IPS-20b (cell line): ENCODE measurements around the gene DTWD2.
"Not testable (repeated sequence)": the region's sequence is repeated elsewhere in the genome, so short reads cannot be mapped to it uniquely, and the experiment has no call there.

Source experiments
- H3K27ac ChIP-seq: one replicate; pipeline ENCODE4 v1.5.1; 2013; ENCODE audit warnings: low read length
- H3K27me3 ChIP-seq: 2 replicates; pipeline ENCODE4 v1.6.1; 2013; ENCODE audit warnings: mild to moderate bottlenecking, low read length, inconsistent platforms; ENCODE audit not compliant: insufficient read depth
- H3K36me3 ChIP-seq: 2 replicates; pipeline ENCODE4 v1.6.1; 2013; ENCODE audit warnings: low read depth, mild to moderate bottlenecking, inconsistent platforms, low read length, moderate library complexity; ENCODE audit not compliant: insufficient read depth
- H3K4me1 ChIP-seq: 2 replicates; pipeline ENCODE4 v1.6.1; 2013; ENCODE audit warnings: mild to moderate bottlenecking, control low read depth, inconsistent platforms, low read length, moderate library complexity; ENCODE audit not compliant: insufficient read depth
- H3K4me3 ChIP-seq: 2 replicates; pipeline ENCODE4 v1.5.1; 2013; ENCODE audit warnings: mild to moderate bottlenecking, low read length, inconsistent platforms
- H3K9ac ChIP-seq: 2 replicates; pipeline ENCODE4 v1.6.1; 2013; ENCODE audit warnings: low read depth, mild to moderate bottlenecking, inconsistent platforms, low read length, moderate library complexity
- H3K9me3 ChIP-seq: 2 replicates; pipeline ENCODE4 v1.6.1; 2013; ENCODE audit warnings: mild to moderate bottlenecking, low read depth, low read length, inconsistent platforms; ENCODE audit not compliant: insufficient read depth

The DTWD2 gene

GRCh38 chr5:118937393-118938061 lies 50.8 kb downstream of the DTWD2 start:
- H3K36me3 ChIP-seq, result no peaks in the 10 kb centered on the region; the same call in 1 of the 2 replicates
- H3K4me3 ChIP-seq, result no peak overlapping the region
- peaks cover 3% of the 10 kb centered on the region; the same call in 1 of the 2 replicates for H3K9me3 ChIP-seq
- H3K27ac ChIP-seq, result no peak overlapping the region
- no peak overlapping the region for H3K9ac ChIP-seq
- H3K4me1 ChIP-seq, result peaks cover 3% of the 10 kb centered on the region; the same call in 1 of the 2 replicates
- H3K27me3 ChIP-seq, result no peaks in the 10 kb centered on the region

- no peak overlapping the region for H3K9ac ChIP-seq
- peaks cover 6% of the 10 kb centered on the region; the same call in 1 of the 2 replicates for H3K36me3 ChIP-seq
- H3K4me3 ChIP-seq, result no peak overlapping the region
- peaks cover 13% of the 10 kb centered on the region; the same call in 1 of the 2 replicates for H3K4me1 ChIP-seq
- H3K27ac ChIP-seq, result no peak overlapping the region
- H3K27me3 ChIP-seq, result no peaks in the 10 kb centered on the region
- peaks cover 18% of the 10 kb centered on the region for H3K9me3 ChIP-seq
Observed at GRCh38 chr5:118933703-118934102, 54.6 kb downstream of the DTWD2 start.

- no peak overlapping the region for H3K9ac ChIP-seq
Observed at GRCh38 chr5:118931564-118931963, 56.8 kb downstream of the DTWD2 start.

GRCh38 chr5:118924006-118924389 lies 64.3 kb downstream of the DTWD2 start:
- Histone ChIP-seq H3K27me3 (no peaks in the 10 kb centered on the region), H3K9ac (no peak overlapping the region), H3K36me3 (no peaks in the 10 kb centered on the region), H3K27ac (no peak overlapping the region), H3K9me3 (no peaks in the 10 kb centered on the region; the same call in 1 of the 2 replicates), H3K4me1 (peaks cover 10% of the 10 kb centered on the region), H3K4me3 (no peak overlapping the region)

More at GRCh38 chr5:118931564-118931963, 56.8 kb downstream of the DTWD2 start:
- Histone ChIP-seq H3K4me1 (peaks cover 13% of the 10 kb centered on the region; the same call in 1 of the 2 replicates), H3K27me3 (no peaks in the 10 kb centered on the region), H3K27ac (no peak overlapping the region), H3K9me3 (peaks cover 18% of the 10 kb centered on the region), H3K36me3 (peaks cover 6% of the 10 kb centered on the region; the same call in 1 of the 2 replicates), H3K4me3 (no peak overlapping the region)

GRCh38 chr5:118923295-118924005 lies 64.9 kb downstream of the DTWD2 start:
- H3K4me3 ChIP-seq, result no peak overlapping the region
- no peaks in the 10 kb centered on the region for H3K36me3 ChIP-seq
- no peaks in the 10 kb centered on the region for H3K27me3 ChIP-seq
- H3K27ac ChIP-seq, result no peak overlapping the region
- H3K9ac ChIP-seq, result no peak overlapping the region
- no peaks in the 10 kb centered on the region; the same call in 1 of the 2 replicates for H3K9me3 ChIP-seq
- H3K4me1 ChIP-seq, result peaks cover 11% of the 10 kb centered on the region

- Histone ChIP-seq H3K27ac (no peak overlapping the region), H3K27me3 (no peaks in the 10 kb centered on the region), H3K9ac (no peak overlapping the region), H3K4me3 (no peak overlapping the region), H3K4me1 (peaks cover 11% of the 10 kb centered on the region), H3K36me3 (no peaks in the 10 kb centered on the region), H3K9me3 (no peaks in the 10 kb centered on the region; the same call in 1 of the 2 replicates)
Observed at GRCh38 chr5:118921866-118922265, 66.5 kb downstream of the DTWD2 start.

GRCh38 chr5:118919016-118919415 lies 69.3 kb downstream of the DTWD2 start:
- H3K36me3 ChIP-seq, result no peaks in the 10 kb centered on the region
- H3K9ac ChIP-seq, result no peak overlapping the region
- H3K9me3 ChIP-seq, result no peaks in the 10 kb centered on the region
- peaks cover 11% of the 10 kb centered on the region for H3K4me1 ChIP-seq
- no peaks in the 10 kb centered on the region for H3K27me3 ChIP-seq
- H3K27ac ChIP-seq, result no peak overlapping the region
- no peak overlapping the region for H3K4me3 ChIP-seq

GRCh38 chr5:118918232-118918631 lies 70.1 kb downstream of the DTWD2 start:
- Histone ChIP-seq H3K9me3 (no peaks in the 10 kb centered on the region), H3K4me1 (peaks cover 8% of the 10 kb centered on the region; the same call in 1 of the 2 replicates), H3K9ac (no peak overlapping the region), H3K4me3 (no peak overlapping the region), H3K36me3 (no peaks in the 10 kb centered on the region), H3K27me3 (no peaks in the 10 kb centered on the region), H3K27ac (no peak overlapping the region)

GRCh38 chr5:118907536-118907935 lies 80.8 kb downstream of the DTWD2 start:
- H3K36me3 ChIP-seq, H3K4me3 ChIP-seq, H3K27me3 ChIP-seq, H3K9me3 ChIP-seq, H3K27ac ChIP-seq, H3K9ac ChIP-seq: not testable (repeated sequence)
- peaks cover 12% of the 10 kb centered on the region; the same call in 1 of the 2 replicates for H3K4me1 ChIP-seq

GRCh38 chr5:118906947-118907346 lies 81.4 kb downstream of the DTWD2 start:
- Histone ChIP-seq H3K9ac (no peak overlapping the region), H3K36me3 (no peaks in the 10 kb centered on the region), H3K4me1 (peaks cover 12% of the 10 kb centered on the region; the same call in 1 of the 2 replicates), H3K9me3 (no peaks in the 10 kb centered on the region), H3K27ac (no peak overlapping the region), H3K4me3 (no peak overlapping the region), H3K27me3 (no peaks in the 10 kb centered on the region)

- Histone ChIP-seq H3K27ac (no peak overlapping the region), H3K9me3 (no peaks in the 10 kb centered on the region), H3K4me1 (peaks cover 12% of the 10 kb centered on the region; the same call in 1 of the 2 replicates)
Observed at GRCh38 chr5:118905196-118905595, 83.2 kb downstream of the DTWD2 start.

More at GRCh38 chr5:118905196-118905595, 83.2 kb downstream of the DTWD2 start:
- H3K27me3 ChIP-seq, result no peaks in the 10 kb centered on the region
- H3K4me3 ChIP-seq, result no peak overlapping the region
- no peaks in the 10 kb centered on the region for H3K36me3 ChIP-seq
- H3K9ac ChIP-seq, result no peak overlapping the region
